Activated T-cell treated with anti-CD3 and anti-CD28 coated beads, Interleukin-2, amount 50 U/mL, for 48 hours (primary cell): ENCODE measurements around the gene PDE4D.
"Not testable (repeated sequence)": the region's sequence is repeated elsewhere in the genome, so short reads cannot be mapped to it uniquely, and the experiment has no call there.

Experiments
- DNase-seq, 2 experiments: peaks; one replicate each; pipeline ENCODE4 v3.0.0-alpha.2; 2020

The PDE4D gene

GRCh38 chr5:59575648-59576445 lies 317.7 kb downstream of the PDE4D start:
- no peak for DNase-seq

GRCh38 chr5:59573509-59573908 lies 320.0 kb downstream of the PDE4D start:
- DNase-seq, result not testable (repeated sequence)

- DNase-seq, result no peak
Measured at GRCh38 chr5:59571067-59571466, 322.5 kb downstream of the PDE4D start.

GRCh38 chr5:59569608-59570334 lies 323.8 kb downstream of the PDE4D start:
- no peak for DNase-seq

- DNase-seq, result no peak
Measured at GRCh38 chr5:59569158-59569557, 324.4 kb downstream of the PDE4D start.

GRCh38 chr5:59568161-59568560 lies 325.4 kb downstream of the PDE4D start:
- DNase-seq, result no peak

GRCh38 chr5:59565551-59565950 lies 328.0 kb downstream of the PDE4D start:
- DNase-seq, result no peak

- DNase-seq, result no peak
Measured at GRCh38 chr5:59564895-59565294, 328.6 kb downstream of the PDE4D start.

GRCh38 chr5:59562756-59563389 lies 330.7 kb downstream of the PDE4D start:
- DNase-seq, result peak; percentile 19 to 23

- no peak for DNase-seq
Measured at GRCh38 chr5:59560553-59560952, 333.0 kb downstream of the PDE4D start.

GRCh38 chr5:59559847-59560246 lies 333.7 kb downstream of the PDE4D start:
- DNase-seq, result no peak

GRCh38 chr5:59559323-59559722 lies 334.2 kb downstream of the PDE4D start:
- DNase-seq, result no peak

- no peak for DNase-seq
Measured at GRCh38 chr5:59558501-59558900, 335.0 kb downstream of the PDE4D start.

- no peak for DNase-seq
Measured at GRCh38 chr5:59557572-59557971, 336.0 kb downstream of the PDE4D start.

- DNase-seq, result no peak
Measured at GRCh38 chr5:59555596-59555995, 337.9 kb downstream of the PDE4D start.

- DNase-seq, result no peak
Measured at GRCh38 chr5:59554501-59554900, 339.0 kb downstream of the PDE4D start.

- no peak for DNase-seq
Measured at GRCh38 chr5:59553992-59554391, 339.5 kb downstream of the PDE4D start.

GRCh38 chr5:59548807-59549357 lies 344.6 kb downstream of the PDE4D start:
- DNase-seq, result no peak

- DNase-seq, result no peak
Measured at GRCh38 chr5:59547731-59548130, 345.8 kb downstream of the PDE4D start.

- no peak for DNase-seq
Measured at GRCh38 chr5:59544573-59544972, 349.0 kb downstream of the PDE4D start.

GRCh38 chr5:59543821-59544442 lies 349.6 kb downstream of the PDE4D start:
- no peak for DNase-seq

- DNase-seq, result no peak
Measured at GRCh38 chr5:59542851-59543820, 350.4 kb downstream of the PDE4D start.
